Skin epidermis (tissue), 12 donors: ENCODE data around the gene FAXDC2.

ENCODE experiments used
- H3K27ac ChIP-seq, 21 experiments: fragments of 200-600 bp; sonication (generic) in 11 of 21; one replicate each; pipeline ENCODE4 v1.5.0; 2020; ENCODE audit warnings: mild to moderate bottlenecking in 3 of 21, inconsistent platforms in 2 of 21, moderate library complexity in 2 of 21
- H3K4me3 ChIP-seq, 7 experiments: fragments of 200-600 bp; sonication (generic) in 2 of 7; one replicate each; pipeline ENCODE4 v1.5.0; 2020; ENCODE audit warnings: inconsistent platforms in 2 of 7, mild to moderate bottlenecking in 2 of 7, moderate library complexity in 1 of 7

Gene FAXDC2

GRCh38 chr5:154813158-154813557, 37.2 kb downstream of the FAXDC2 start:
- no peak overlapping the region for H3K4me3 ChIP-seq
- peak overlapping the region in 3 of 21 experiments; percentile 5 to 42 (median 26) for H3K27ac ChIP-seq

GRCh38 chr5:154811653-154812465, 38.5 kb downstream of the FAXDC2 start:
- peak overlapping the region in 2 of 21 experiments; percentile 3 to 50 for H3K27ac ChIP-seq

GRCh38 chr5:154811239-154811638, 39.2 kb downstream of the FAXDC2 start:
- H3K4me3 ChIP-seq: no peak overlapping the region
- H3K27ac ChIP-seq: peak overlapping the region in 3 of 21 experiments; percentile 3 to 50 (median 26)

More at GRCh38 chr5:154811653-154812465, 38.5 kb downstream of the FAXDC2 start:
- no peak overlapping the region for H3K4me3 ChIP-seq

- H3K27ac ChIP-seq: no peak overlapping the region
- H3K4me3 ChIP-seq: no peak overlapping the region
Observed at GRCh38 chr5:154806176-154806575, 44.2 kb downstream of the FAXDC2 start.

- no peak overlapping the region for H3K4me3 ChIP-seq
- H3K27ac ChIP-seq: peak overlapping the region in 4 of 21 experiments; percentile 5 to 26 (median 14)
Observed at GRCh38 chr5:154802050-154802449, 48.4 kb downstream of the FAXDC2 start.

- H3K27ac ChIP-seq: peak overlapping the region in 1 of 21 experiments; percentile 29
- H3K4me3 ChIP-seq: no peak overlapping the region
Observed at GRCh38 chr5:154801083-154801482, 49.3 kb downstream of the FAXDC2 start.

- H3K4me3 ChIP-seq: no peak overlapping the region
- peak overlapping the region in 1 of 21 experiments; percentile 29 for H3K27ac ChIP-seq
Observed at GRCh38 chr5:154800582-154800981, 49.8 kb downstream of the FAXDC2 start.

GRCh38 chr5:154797762-154798161, 52.6 kb downstream of the FAXDC2 start:
- H3K27ac ChIP-seq: no peak overlapping the region
- H3K4me3 ChIP-seq: no peak overlapping the region

GRCh38 chr5:154795235-154795596, 55.2 kb downstream of the FAXDC2 start:
- no peak overlapping the region for H3K27ac ChIP-seq
- H3K4me3 ChIP-seq: no peak overlapping the region

- H3K27ac ChIP-seq: no peak overlapping the region
- no peak overlapping the region for H3K4me3 ChIP-seq
Observed at GRCh38 chr5:154794525-154795234, 55.7 kb downstream of the FAXDC2 start.

- H3K27ac ChIP-seq: peak overlapping the region in 1 of 21 experiments; percentile 27
- H3K4me3 ChIP-seq: no peak overlapping the region
Observed at GRCh38 chr5:154793599-154794524, 56.5 kb downstream of the FAXDC2 start.

GRCh38 chr5:154791535-154791934, 58.9 kb downstream of the FAXDC2 start:
- Histone ChIP-seq H3K27ac (no peak overlapping the region), H3K4me3 (no peak overlapping the region)

GRCh38 chr5:154788212-154788611, 62.2 kb downstream of the FAXDC2 start:
- Histone ChIP-seq H3K27ac (peak overlapping the region in 7 of 21 experiments; percentile 5 to 57 (median 32)), H3K4me3 (no peak overlapping the region)

- Histone ChIP-seq H3K27ac (no peak overlapping the region), H3K4me3 (no peak overlapping the region)
Observed at GRCh38 chr5:154786414-154786813, 64.0 kb downstream of the FAXDC2 start.

GRCh38 chr5:154784856-154785255, 65.5 kb downstream of the FAXDC2 start:
- H3K4me3 ChIP-seq: no peak overlapping the region
- peak overlapping the region in 4 of 21 experiments; percentile 12 to 41 (median 36) for H3K27ac ChIP-seq

- Histone ChIP-seq H3K27ac (peak overlapping the region in 10 of 21 experiments; percentile 8 to 74 (median 36)), H3K4me3 (no peak overlapping the region)
Observed at GRCh38 chr5:154783774-154784460, 66.5 kb downstream of the FAXDC2 start.

GRCh38 chr5:154782812-154783592, 67.4 kb downstream of the FAXDC2 start:
- Histone ChIP-seq H3K4me3 (no peak overlapping the region), H3K27ac (peak overlapping the region in 12 of 21 experiments; percentile 3 to 74 (median 22))

GRCh38 chr5:154782326-154782725, 68.1 kb downstream of the FAXDC2 start:
- H3K27ac ChIP-seq: peak overlapping the region in 8 of 21 experiments; percentile 8 to 74 (median 32)

More at GRCh38 chr5:154782326-154782725, 68.1 kb downstream of the FAXDC2 start:
- H3K4me3 ChIP-seq: no peak overlapping the region
